Body of pancreas (tissue), 4 donors: ENCODE results near the gene PSMD9. TPM values are rescaled to one million over a fixed set of nuclear protein-coding genes. Genes with fewer than 3 reads are reported as not detected.
A peak's percentile ranks its signal among the peaks of the same experiment; 100 is the strongest.

Experiments
- ATAC-seq: fragments of 150-250 bp; one replicate; pipeline ENCODE4 v1.9.1; 2016
- DNase-seq, 4 donors: peaks; one replicate each; pipeline ENCODE4 v3.0.0-alpha.2; 2019
- H3K27ac ChIP-seq, 4 donors: fragments of 200-600 bp; sonication (generic); 1 replicate in 3 of 4; 2 replicates in 1 of 4; pipeline versions ENCODE4 v1.5.1 to v1.6.1; 2016 to 2019; ENCODE audit warnings: mild to moderate bottlenecking in 1 of 4, mixed read lengths in 1 of 4, moderate library complexity in 1 of 4
- H3K27me3 ChIP-seq, 2 donors: fragments of 200-600 bp; sonication (generic); one replicate each; pipeline ENCODE4 v1.6.0; 2016; ENCODE audit warnings: mild to moderate bottlenecking in 1 of 2
- H3K36me3 ChIP-seq, 2 donors: fragments of 200-600 bp; sonication (generic); replicated peaks in 1 of 2; 2 replicates each; pipeline ENCODE4 v1.5.1; 2016; ENCODE audit warnings: low read depth in 2 of 2; ENCODE audit not compliant: insufficient read depth in 1 of 2
- H3K4me1 ChIP-seq: fragments of 200-600 bp; sonication (generic); one replicate; pipeline ENCODE4 v1.6.0; 2016
- H3K4me3 ChIP-seq, 2 donors: fragments of 200-600 bp; sonication (generic); 1 replicate in 1 of 2; 2 replicates in 1 of 2; pipeline ENCODE4 v1.5.1; 2016 to 2019
- H3K9me3 ChIP-seq, 3 donors: fragments of 200-600 bp; sonication (generic); 1 replicate in 2 of 3; 2 replicates in 1 of 3; pipeline ENCODE4 v1.5.1; 2016
- POLR2A ChIP-seq, 3 donors: fragments of 450-650 bp; IDR thresholded peaks; one replicate each; pipeline ENCODE4 v1.6.1; 2016; ENCODE audit warnings: antibody characterized with exemption in 3 of 3, mild to moderate bottlenecking in 2 of 3
- WGBS, 2 donors: methylation state at CpG; one replicate each; pipeline ENCODE4 v1.1.5; 2017; 5-methylcytosine and 5-hydroxymethylcytosine counted together
- intact Hi-C: fragments of 100-400 bp; cut with DNase I; formaldehyde crosslinking; loops from one replicate; pipeline ENCODE4 v1.15.1; 2023
- total RNA-seq, 2 donors: library from RNA; depleted of rRNA; stranded (reverse); fragments of >200 nt; gene quantifications; one replicate each; pipeline ENCODE4 v1.1.0, GENCODE V29; 2016
- TF ChIP-seq, protein P1 (sequence below), 7 experiments: fragments of 450-650 bp in 4 of 7; fragments of 200-600 bp in 3 of 7; sonication (generic) in 3 of 7; IDR thresholded peaks; one replicate each; pipeline ENCODE4 v1.5.1; 2016 to 2019; ENCODE audit warnings: antibody characterized with exemption in 7 of 7

Gene PSMD9, protein sequence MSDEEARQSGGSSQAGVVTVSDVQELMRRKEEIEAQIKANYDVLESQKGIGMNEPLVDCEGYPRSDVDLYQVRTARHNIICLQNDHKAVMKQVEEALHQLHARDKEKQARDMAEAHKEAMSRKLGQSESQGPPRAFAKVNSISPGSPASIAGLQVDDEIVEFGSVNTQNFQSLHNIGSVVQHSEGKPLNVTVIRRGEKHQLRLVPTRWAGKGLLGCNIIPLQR
- 10 to 100 TPM; 23.1 to 42.3 TPM for total RNA-seq

DNA sequence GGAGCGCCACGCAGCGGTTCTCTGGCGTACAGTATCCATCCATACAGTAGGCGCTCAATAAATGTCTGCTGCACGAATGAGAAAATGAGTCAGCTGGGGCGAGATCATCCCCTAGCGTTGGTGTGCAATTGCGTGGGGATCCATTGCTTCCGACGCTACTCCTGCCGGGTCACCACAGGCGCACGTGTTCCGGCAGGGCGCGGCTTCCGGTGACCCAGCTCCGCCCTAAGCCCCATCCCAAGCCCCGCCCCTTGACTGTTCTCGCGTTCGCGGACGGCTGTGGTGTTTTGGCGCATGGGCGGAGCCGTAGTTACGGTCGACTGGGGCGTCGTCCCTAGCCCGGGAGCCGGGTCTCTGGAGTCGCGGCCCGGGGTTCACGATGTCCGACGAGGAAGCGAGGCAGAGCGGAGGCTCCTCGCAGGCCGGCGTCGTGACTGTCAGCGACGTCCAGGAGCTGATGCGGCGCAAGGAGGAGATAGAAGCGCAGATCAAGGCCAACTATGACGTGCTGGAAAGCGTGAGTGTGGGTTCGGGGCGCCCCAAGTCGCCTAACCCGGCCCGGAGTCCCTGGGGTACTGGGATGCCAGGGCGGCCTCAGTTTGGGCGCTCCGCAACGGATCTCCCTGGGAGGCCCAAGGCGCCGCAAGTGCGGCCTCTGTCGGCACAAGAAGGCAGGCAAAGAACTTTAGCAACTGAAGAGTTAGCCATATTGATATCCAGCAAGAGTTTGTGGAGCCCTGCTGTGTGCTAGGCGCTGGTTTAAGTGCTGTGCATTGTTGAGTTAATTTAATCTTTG is at the start of gene PSMD9:
Gene PSMD9 (plus strand): TSS at position 313 of the 796 bp plus-strand sequence. CDS start 67 bp downstream, at position 380.
- Histone ChIP-seq H3K4me3 (peak within 1 kb of the TSS; percentile 51 to 78), H3K27me3 (no peaks in the 10 kb centered on the region), H3K27ac (peak within 1 kb of the TSS; percentile 90 to 98 (median 94)), H3K9me3 (no peaks in the 10 kb centered on the region), H3K36me3 (no peaks in the 10 kb centered on the region), H3K4me1 (peaks cover 36% of the 10 kb centered on the region)
- ATAC-seq (peak; percentile 99), DNase-seq (peak; percentile 97 to 98 (median 98))
- intact Hi-C loops, result loop anchor here (10.0 kb wide), 2 partner anchors 94 to 194 kb away; partner anchors contain the start of gene RHOF
- TF ChIP-seq POLR2A (IDR thresholded peaks at IDR 0.05), result peak; percentile 69 to 86 (median 86)
- TF ChIP-seq, protein P1, sequence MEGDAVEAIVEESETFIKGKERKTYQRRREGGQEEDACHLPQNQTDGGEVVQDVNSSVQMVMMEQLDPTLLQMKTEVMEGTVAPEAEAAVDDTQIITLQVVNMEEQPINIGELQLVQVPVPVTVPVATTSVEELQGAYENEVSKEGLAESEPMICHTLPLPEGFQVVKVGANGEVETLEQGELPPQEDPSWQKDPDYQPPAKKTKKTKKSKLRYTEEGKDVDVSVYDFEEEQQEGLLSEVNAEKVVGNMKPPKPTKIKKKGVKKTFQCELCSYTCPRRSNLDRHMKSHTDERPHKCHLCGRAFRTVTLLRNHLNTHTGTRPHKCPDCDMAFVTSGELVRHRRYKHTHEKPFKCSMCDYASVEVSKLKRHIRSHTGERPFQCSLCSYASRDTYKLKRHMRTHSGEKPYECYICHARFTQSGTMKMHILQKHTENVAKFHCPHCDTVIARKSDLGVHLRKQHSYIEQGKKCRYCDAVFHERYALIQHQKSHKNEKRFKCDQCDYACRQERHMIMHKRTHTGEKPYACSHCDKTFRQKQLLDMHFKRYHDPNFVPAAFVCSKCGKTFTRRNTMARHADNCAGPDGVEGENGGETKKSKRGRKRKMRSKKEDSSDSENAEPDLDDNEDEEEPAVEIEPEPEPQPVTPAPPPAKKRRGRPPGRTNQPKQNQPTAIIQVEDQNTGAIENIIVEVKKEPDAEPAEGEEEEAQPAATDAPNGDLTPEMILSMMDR (IDR thresholded peaks at IDR 0.05), result peak; percentile 28 to 77 (median 66)
- 0 to 1% methylated on average over 1 to 67 of the region's 67 CpGs for WGBS, 2 donors

DNA sequence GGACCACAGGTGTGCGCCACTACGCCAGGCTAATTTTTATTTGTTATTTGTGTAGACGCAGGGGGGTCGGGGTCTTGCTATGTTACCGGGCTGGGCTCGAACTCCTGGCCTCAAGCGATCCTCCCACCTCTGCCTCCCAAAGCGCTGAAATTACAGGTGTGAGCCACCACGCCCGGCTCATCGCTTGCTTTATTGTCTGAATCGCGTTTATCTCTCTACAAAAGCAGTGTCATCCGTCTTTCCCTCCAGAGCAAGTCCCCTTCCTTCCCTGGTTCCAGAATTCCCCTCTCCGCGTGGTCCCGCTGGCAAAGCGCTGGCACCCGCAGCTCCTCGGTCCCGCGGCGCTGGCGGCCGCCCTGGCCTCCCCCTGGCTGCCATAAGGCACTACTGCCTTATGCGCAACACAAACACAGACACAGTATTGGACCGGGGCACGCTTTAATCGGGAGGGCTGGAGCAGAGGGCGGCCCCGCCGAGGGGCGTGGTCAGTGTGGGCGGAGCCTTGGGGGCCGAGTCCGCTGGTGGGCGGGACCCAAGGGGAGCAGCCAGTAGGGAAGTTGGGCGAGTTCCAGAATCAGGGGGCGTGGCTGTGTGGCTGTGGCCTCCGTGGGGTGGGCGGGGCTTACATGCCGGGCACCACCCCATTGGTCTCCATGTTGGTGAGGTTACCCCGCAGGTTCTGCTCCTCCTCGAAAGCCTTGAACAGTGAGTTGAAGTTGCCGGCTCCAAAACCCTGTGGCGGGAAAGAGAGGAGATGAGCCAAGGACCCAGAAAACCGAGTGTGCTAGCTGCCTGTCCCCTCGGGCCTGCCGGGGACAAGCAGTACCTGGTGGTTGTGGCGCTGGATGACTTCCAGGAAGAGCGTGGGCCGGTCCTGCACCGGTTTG is 49.2 kb upstream of the PSMD9 start:
- H3K4me3 ChIP-seq, result peak overlapping the region; percentile 16 to 18
- peak overlapping the region; percentile 25 to 60 (median 47) for H3K27ac ChIP-seq
- peak in 2 of 3 donors; percentile 62 to 65 for TF ChIP-seq POLR2A (IDR thresholded peaks at IDR 0.05)
- TF ChIP-seq, protein P1 (IDR thresholded peaks at IDR 0.05), result peak in 5 of 7 experiments; percentile 31 to 62 (median 60)
- no peaks in the 10 kb centered on the region for H3K27me3 ChIP-seq
- 12 to 24% methylated on average over 25 to 53 of the region's 53 CpGs for WGBS, 2 donors
- H3K4me1 ChIP-seq, result peaks cover 12% of the 10 kb centered on the region
- DNase-seq, result peak; percentile 100
- no peaks in the 10 kb centered on the region for H3K9me3 ChIP-seq
- ATAC-seq, result peak; percentile 97
- intact Hi-C loops, result no loop called here
- H3K36me3 ChIP-seq, result no peaks in the 10 kb centered on the region

GRCh38 chr12:121839993-121840761 is 48.4 kb upstream of the PSMD9 start:
- 64 to 81% methylated on average over 20 to 24 of the region's 24 CpGs for WGBS, 2 donors
- intact Hi-C loops, result no loop called here
- no peaks in the 10 kb centered on the region for H3K9me3 ChIP-seq
- H3K4me1 ChIP-seq, result peaks cover 12% of the 10 kb centered on the region
- ATAC-seq (no peak), DNase-seq (no peak)
- H3K36me3 ChIP-seq, result no peaks in the 10 kb centered on the region
- H3K27me3 ChIP-seq, result no peaks in the 10 kb centered on the region
- TF ChIP-seq, protein P1 (IDR thresholded peaks at IDR 0.05), result no peak
- no peak for TF ChIP-seq POLR2A (IDR thresholded peaks at IDR 0.05)
- H3K4me3 ChIP-seq, result peak overlapping the region; percentile 16 to 18
- H3K27ac ChIP-seq, result peak overlapping the region; percentile 25 to 60 (median 47)
